SW 1271 (cell line): Measurements from ENCODE around the gene AUP1.

Experiments used
- DNase-seq, 2 experiments: peaks; one replicate each; lab custom pipeline; 2025; lab: John Stamatoyannopoulos, UW

AUP1 gene

DNA sequence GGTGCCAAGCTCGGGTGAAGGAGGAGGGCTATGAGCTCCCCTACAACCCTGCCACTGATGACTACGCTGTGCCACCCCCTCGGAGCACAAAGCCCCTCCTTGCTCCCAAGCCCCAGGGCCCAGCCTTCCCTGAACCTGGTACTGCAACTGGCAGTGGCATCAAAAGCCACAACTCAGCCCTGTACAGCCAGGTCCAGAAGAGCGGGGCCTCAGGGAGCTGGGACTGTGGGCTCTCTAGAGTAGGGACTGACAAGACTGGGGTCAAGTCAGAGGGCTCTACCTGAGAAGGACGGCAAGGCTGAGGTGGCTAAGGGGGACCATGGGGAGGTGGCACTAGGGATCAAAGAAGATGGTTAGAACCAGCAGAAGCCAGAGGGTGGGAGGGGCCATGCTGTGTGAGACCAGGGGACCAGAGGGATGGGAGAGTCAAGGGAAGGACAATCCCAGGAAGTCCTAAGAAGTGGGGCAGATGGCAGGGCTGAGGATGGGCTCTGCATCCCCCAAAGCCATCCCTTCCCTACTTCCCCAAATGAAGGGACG lies 27.4 kb upstream of the AUP1 start:
- DNase-seq, result no peak

- DNase-seq, result no peak
Observed at GRCh38 chr2:74556159-74556558, 26.7 kb upstream of the AUP1 start.

GRCh38 chr2:74555610-74556103 lies 26.2 kb upstream of the AUP1 start:
- no peak for DNase-seq

DNA sequence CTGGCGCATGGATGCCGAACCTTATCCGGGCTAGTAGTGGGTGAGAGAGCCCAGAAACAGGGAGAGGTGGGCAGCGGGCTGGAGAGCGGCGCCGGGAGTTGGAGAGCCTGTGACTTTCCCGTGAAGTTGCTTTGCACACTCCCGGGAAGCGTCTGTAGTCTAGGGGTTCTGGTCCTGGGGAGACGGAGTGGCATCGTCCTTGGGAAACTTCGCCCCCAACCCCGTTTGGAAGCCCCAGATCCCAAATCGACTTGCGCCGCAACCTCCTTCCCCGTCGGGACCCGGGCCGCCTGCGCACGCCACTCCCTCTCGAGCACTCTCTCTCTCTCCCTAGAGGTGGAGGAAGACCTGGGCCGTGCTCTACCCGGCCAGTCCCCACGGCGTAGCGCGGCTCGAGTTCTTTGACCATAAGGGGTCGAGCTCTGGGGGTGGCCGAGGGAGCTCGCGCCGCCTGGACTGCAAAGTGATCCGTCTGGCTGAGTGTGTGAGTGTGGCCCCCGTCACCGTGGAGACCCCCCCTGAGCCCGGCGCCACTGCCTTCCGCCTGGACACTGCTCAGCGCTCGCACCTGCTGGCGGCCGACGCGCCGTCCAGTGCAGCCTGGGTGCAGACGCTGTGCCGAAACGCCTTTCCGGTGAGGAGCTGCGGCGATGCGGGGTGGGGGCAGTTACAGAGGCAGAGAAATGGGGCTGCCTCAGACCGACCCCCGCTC lies 25.5 kb upstream of the AUP1 start:
- no peak for DNase-seq

GRCh38 chr2:74553892-74554819 lies 24.6 kb upstream of the AUP1 start, which contains the start of the genes DOK1 and LOXL3:
Gene DOK1, plus strand, starts transcription at chr2:74554720. Its CDS starts 35 bp downstream, at chr2:74554755.
Gene LOXL3, minus strand, starts transcription at chr2:74553942. Its CDS starts 1,308 bp downstream, at chr2:74552634.
- peak in 1 of 2 experiments; percentile 24 for DNase-seq

DNA sequence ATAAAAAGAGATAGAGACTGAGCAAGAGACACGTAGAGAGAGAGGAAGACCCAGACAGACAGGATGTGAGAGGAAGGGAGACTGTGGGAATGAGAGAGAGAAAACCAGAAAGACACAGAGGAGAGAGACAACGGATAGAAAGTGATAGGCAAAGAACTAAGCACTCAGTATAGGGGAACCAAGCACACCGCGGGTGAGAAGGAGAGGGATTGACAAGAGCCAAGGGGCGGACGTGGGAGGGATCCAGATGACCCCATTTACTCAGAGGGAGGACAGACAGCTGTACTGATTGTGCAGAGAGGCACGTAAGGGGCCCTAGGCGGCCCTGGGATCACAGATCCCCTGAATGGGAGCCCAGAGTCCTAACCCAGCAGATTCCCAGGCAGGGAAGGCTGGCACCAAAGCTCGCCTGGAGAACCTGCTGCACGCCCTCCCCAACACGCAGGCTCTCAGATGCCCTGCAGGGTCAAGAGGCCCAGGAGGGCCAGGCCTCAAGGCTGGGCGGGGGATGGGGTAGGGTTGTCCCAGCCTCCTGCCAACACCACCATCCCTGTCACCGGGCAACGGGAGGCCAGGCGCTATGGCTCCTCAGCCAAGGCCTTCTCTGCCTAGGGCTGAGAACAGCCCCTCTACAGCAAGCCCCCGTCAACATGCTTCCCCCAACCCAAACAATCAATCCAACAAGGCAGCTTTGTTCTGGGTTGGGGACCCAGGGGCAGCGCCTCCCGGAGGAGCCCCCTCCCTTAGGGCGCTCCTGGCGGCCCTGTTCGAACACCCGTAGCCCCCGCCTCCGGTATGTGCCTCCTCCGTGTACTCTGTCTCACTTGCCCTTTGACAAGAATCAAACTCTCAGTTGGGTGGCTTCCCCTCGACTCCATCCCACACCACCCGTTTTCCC lies 23.7 kb upstream of the AUP1 start:
- DNase-seq, result no peak

DNA sequence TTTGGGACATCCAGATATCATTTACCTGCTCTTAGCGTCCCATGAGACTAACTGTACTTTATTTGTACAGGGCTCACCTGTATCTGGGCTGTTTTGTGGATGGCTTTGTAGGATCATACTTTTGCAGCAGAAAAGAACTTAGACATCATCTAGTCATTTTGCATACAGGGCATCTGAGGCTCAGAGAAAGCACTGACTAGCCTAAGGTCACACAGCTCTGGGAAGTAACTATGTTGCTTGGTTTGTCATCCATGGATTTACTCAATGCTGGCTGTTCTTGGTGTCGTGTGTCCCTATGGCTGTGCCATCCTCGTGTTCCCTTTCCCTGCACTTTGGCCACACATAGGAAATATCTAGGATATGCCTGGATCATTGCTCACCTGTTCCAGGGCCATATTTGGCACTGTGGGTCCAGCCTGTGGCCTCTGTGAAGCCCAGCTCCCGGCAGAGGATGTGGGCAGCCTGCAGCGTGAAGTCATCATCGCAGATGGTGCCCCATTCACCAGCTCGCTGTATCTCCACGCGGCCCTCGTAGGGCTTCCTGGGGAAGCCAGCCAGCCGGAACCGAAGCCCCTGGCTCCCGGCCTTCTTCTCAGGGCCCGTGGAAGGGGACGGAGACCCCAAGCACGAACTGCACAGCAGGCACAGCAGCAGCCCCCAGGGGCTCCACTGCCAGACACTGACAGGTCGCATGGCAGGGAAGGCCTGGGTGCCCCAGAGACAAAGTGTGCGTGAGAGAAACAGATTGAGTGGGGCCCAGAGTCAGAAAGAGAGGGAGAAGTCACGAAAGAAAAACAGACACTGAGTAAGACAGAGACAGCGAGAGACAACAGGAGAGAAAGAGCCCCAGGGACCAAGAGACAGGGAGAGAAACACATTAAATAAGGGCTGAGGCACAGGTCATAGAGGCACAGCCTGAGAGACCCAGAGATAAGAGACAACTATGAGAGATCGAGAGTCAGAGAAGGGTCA lies 22.7 kb upstream of the AUP1 start:
- DNase-seq, result no peak

DNA sequence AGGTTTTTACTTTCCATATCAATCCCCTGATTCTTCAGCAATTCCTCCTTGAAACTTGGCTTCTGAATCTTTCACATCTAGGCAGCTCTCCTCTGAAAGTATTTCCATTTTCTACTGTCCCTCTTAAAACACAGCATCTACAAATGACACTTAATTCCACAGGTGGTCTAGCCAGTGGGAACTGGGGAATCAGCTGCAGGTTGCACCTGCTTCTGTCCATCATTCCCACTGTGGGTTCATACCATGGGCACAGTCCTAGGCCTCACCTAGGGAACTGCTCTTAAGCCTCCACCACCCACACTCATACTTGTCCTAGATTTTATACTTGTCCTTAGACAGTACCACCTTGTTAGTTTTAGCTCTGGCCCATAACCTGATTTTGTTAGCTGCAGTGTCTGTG lies 22.0 kb upstream of the AUP1 start:
- no peak for DNase-seq

GRCh38 chr2:74550231-74550630 lies 20.7 kb upstream of the AUP1 start:
- no peak for DNase-seq

- peak in 1 of 2 experiments; percentile 50 for DNase-seq
Observed at GRCh38 chr2:74548900-74549826, 19.7 kb upstream of the AUP1 start.

DNA sequence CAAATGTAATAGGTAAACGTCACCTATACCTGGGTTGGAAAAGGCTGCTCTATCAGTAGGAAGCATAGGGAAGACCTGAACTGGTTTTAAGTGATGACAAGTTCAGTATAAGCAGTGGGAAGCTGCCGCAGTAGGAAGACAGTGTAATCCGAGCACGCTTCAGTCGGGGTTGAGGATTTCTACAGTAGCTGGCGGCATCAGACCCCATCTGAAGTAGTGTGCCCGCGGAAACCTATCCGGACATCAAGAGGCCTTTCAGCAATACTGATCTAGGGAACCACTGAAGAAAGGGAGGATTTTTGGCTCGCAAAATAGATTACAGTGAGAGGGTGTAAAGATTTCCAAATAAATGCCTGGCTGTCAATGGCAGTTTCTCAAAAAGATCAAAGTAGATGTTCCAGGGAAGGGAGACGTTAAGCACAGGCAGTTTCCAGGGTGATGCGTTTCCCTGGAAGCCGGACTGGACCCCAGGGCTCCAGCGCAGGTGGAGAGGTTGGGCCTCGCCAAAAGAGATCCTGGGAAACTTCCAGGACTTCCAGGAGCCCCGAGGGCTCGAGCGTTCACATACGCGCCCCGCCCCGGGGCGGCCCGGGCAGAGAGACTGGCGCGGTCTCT lies 18.9 kb upstream of the AUP1 start:
- DNase-seq, result no peak

DNA sequence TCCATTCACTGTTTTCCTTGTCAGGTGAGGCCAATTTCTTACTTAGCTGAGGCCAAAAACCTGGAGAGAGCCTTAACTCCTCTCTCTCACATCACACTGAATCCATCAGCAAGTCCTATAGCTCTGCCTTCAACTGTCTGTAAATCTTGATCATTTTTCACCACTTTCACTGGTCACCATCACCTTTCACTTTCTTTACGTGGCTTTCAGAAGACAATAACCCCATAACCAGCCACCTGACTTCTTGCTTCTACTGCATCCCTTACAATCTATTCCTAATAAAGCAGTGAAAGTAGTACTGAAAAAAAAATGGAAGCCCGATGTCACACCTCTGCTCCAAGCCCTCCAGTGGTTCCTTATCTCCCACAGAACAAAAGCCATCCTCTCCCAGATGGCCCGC lies 16.5 kb upstream of the AUP1 start:
- DNase-seq, result no peak

DNA sequence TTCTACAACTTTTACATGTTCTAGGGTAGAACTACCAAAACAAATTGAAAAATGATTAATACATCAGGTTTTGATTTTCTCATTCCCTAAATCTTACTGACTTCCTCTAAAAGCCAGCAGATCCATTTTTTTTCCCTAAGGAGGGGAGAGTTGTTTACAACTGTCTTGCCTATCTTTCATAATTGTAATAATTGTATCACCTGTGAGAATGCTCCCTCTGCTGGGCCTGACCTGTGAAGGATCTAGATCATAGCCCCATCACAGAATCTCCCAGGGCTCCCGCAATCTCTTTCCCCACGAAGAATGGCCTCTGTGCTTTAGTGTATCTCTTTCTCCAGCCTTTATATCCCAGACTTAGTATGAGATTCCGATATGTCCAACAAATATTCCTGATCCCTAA lies 15.1 kb upstream of the AUP1 start:
- peak in 1 of 2 experiments; percentile 14 for DNase-seq

- DNase-seq, result no peak
Observed at GRCh38 chr2:74542978-74543377, 13.5 kb upstream of the AUP1 start.

GRCh38 chr2:74540291-74540690 lies 10.8 kb upstream of the AUP1 start:
- DNase-seq, result no peak

GRCh38 chr2:74538881-74539339 lies 9.4 kb upstream of the AUP1 start:
- no peak for DNase-seq

GRCh38 chr2:74537140-74537539 lies 7.6 kb upstream of the AUP1 start:
- no peak for DNase-seq

GRCh38 chr2:74536166-74536950 lies 6.9 kb upstream of the AUP1 start:
- DNase-seq, result no peak
